ENCODE results near the gene OR1F1. TPM values are rescaled to one million over a fixed set of nuclear protein-coding genes. Genes with fewer than 3 reads are reported as not detected.
A peak's percentile ranks its signal among the peaks of the same experiment; 100 is the strongest.

The OR1F1 gene
- total and polyA plus RNA-seq, 2 donors (not counting 1 experiment from before 2014, with no cell fraction given), result not detected

DNA sequence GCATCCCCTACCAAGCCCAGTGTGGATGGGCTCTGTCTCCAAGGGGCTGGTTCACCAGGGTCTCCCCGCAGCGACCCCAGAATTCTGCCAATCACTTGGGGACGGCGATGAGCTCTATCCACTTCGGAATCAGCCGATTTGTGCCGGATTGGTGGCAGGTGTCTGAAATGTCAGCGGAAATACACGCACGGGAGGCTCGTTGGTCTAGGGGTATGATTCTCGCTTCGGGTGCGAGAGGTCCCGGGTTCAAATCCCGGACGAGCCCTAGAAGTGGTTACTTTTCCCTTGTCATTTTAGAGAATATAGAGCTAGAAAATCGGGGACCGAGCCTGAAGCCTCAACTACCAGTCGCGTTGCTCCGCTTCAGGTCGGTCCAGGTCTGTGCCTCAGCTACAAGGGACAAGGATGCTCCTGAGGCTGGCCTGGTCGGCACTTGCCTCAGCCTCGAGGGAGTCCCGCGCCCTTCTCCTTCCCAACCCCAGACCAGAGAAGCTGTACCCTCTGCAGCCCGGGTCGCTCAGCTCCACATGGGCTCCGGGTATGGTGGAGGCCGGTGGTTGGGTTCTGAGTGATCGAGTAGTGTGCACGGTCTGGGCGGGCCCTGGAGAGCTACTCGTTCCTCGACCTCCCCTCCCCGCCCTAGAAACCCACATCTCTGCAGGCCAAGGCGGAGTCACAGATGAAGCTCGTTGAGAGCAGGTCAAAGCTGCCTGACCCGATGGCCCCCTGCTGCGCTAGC lies 16.0 kb upstream of the OR1F1 start:
- ChIA-PET POLR2A (interaction anchor here (0.6 to 1.1 kb wide), 3 partner anchors 14 to 98 kb away, joined by 3 to 5 read pairs (median 3); no protein-coding TSS in a partner anchor), CTCF (interaction anchor here (0.5 to 1.3 kb wide), 8 partner anchors 12 to 144 kb away, joined by 3 to 5 read pairs (median 3); no protein-coding TSS in a partner anchor)
- no peak for DNase-seq
- Histone ChIP-seq H3K36me3 (replicated peaks in 1 of 2; ENCODE audit: control extremely low read depth in 1 of 2, control insufficient read depth in 1 of 2, extremely low read depth in 1 of 2, insufficient read depth in 2 of 2, low read length in 1 of 2) (no peaks in the 10 kb centered on the region), H3K27ac (ENCODE audit: low read length in 2 of 2) (no peak overlapping the region), H3K4me1 (ENCODE audit: control insufficient read depth in 2 of 2, insufficient read depth in 2 of 2, low read length in 2 of 2) (peaks cover 40 to 47% of the 10 kb centered on the region in 2 donors), H3K4me3 (ENCODE audit: control extremely low read depth in 1 of 5, extremely low read depth in 1 of 5, insufficient read depth in 1 of 5, low read depth in 2 of 5, low read length in 4 of 5) (peak overlapping the region in 4 of 5 experiments; percentile 1 to 41 (median 25)), H3K27me3 (replicated peaks in 1 of 4; ENCODE audit: control extremely low read depth in 1 of 4, control insufficient read depth in 3 of 4, insufficient read depth in 4 of 4, low read length in 3 of 4) (peaks cover 0 to 78% (median 54%) of the 10 kb centered on the region in 4 experiments), H3K9me3 (ENCODE audit: control extremely low read depth in 1 of 3, control insufficient read depth in 2 of 3, insufficient read depth in 1 of 3, low read length in 2 of 3) (peaks cover 0 to 49% (median 0%) of the 10 kb centered on the region in 3 donors), H2AFZ (ENCODE audit: insufficient read depth, low read depth, low read length, poor library complexity, severe bottlenecking) (peak overlapping the region; percentile 60), H3K9ac (ENCODE audit: low read length) (peak overlapping the region; percentile 49), H3K4me2 (replicated peaks; ENCODE audit: low read depth, low read length, poor library complexity, severe bottlenecking) (peak overlapping the region; percentile 66), H4K20me1 (ENCODE audit: control insufficient read depth, insufficient read depth, low read length, poor library complexity, severe bottlenecking) (no peaks in the 10 kb centered on the region), H3K79me2 (ENCODE audit: control insufficient read depth, insufficient read depth, low read length) (no peaks in the 10 kb centered on the region)
- WGBS (ENCODE audit: insufficient coverage), result 13% methylated on average over 39 of the region's 41 CpGs
- no peak for ATAC-seq (ENCODE audit: low read depth)
- no peak for TF ChIP-seq EZH2 (IDR thresholded peaks at IDR 0.05; ENCODE audit: borderline replicate concordance, insufficient read depth, low read depth, low read length, poor library complexity, severe bottlenecking)
- TF ChIP-seq, protein P1, sequence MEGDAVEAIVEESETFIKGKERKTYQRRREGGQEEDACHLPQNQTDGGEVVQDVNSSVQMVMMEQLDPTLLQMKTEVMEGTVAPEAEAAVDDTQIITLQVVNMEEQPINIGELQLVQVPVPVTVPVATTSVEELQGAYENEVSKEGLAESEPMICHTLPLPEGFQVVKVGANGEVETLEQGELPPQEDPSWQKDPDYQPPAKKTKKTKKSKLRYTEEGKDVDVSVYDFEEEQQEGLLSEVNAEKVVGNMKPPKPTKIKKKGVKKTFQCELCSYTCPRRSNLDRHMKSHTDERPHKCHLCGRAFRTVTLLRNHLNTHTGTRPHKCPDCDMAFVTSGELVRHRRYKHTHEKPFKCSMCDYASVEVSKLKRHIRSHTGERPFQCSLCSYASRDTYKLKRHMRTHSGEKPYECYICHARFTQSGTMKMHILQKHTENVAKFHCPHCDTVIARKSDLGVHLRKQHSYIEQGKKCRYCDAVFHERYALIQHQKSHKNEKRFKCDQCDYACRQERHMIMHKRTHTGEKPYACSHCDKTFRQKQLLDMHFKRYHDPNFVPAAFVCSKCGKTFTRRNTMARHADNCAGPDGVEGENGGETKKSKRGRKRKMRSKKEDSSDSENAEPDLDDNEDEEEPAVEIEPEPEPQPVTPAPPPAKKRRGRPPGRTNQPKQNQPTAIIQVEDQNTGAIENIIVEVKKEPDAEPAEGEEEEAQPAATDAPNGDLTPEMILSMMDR (IDR thresholded peaks at IDR 0.05), result no peak
- intact Hi-C loops (cut with micrococcal nuclease), result loop anchor here (1.0 to 5.0 kb wide), 2 partner anchors 20 to 125 kb away; partner anchors contain the start of gene MMP25
- H3K9me3 Mint-ChIP-seq (ENCODE audit: insufficient read depth), result no peaks in the 10 kb centered on the region
- H3K27ac Mint-ChIP-seq, result peak overlapping the region; percentile 10
- peaks cover 29% of the 10 kb centered on the region for H3K4me1 Mint-ChIP-seq
- peak overlapping the region; percentile 84 for H3K4me3 Mint-ChIP-seq
- peaks cover 61% of the 10 kb centered on the region for H3K27me3 Mint-ChIP-seq
